Osteoblast (primary cell): ENCODE data around the gene HTRA2. TPM values are rescaled to one million over a fixed set of nuclear protein-coding genes. Genes with fewer than 3 reads are reported as not detected.
A peak's percentile ranks its signal among the peaks of the same experiment; 100 is the strongest.

Source experiments
- DNase-seq: peaks from one replicate; pipeline ENCODE4 v3.0.0; 2011; ENCODE audit warnings: low spot score, mixed read lengths; ENCODE audit not compliant: insufficient read length; ENCODE audit errors: missing footprints
- H2AFZ ChIP-seq: 2 replicates; pipeline ENCODE4 v1.6.0; 2011; ENCODE audit warnings: mild to moderate bottlenecking, low read length
- H3K27ac ChIP-seq: 2 replicates; pipeline ENCODE4 v1.5.1; 2011; ENCODE audit warnings: mild to moderate bottlenecking, low read depth, low read length, moderate library complexity
- H3K27me3 ChIP-seq: 2 replicates; pipeline ENCODE4 v1.6.0; 2012; ENCODE audit warnings: mild to moderate bottlenecking, control low read depth, inconsistent platforms, low read length, moderate library complexity; ENCODE audit not compliant: insufficient read depth
- H3K36me3 ChIP-seq: 2 replicates; pipeline ENCODE4 v1.5.1; 2011; ENCODE audit warnings: mild to moderate bottlenecking, low read length, control low read depth, moderate library complexity; ENCODE audit not compliant: insufficient read depth
- H3K4me1 ChIP-seq: 2 replicates; pipeline ENCODE4 v1.5.1; 2011; ENCODE audit warnings: mild to moderate bottlenecking, low read length, control low read depth, moderate library complexity; ENCODE audit not compliant: insufficient read depth
- H3K4me2 ChIP-seq: 2 replicates; pipeline ENCODE4 v1.6.0; 2011; ENCODE audit warnings: mild to moderate bottlenecking, low read length; ENCODE audit not compliant: insufficient read depth
- H3K4me3 ChIP-seq: fragments of 200-600 bp; sonication (generic); 3 replicates; pipeline ENCODE4 v1.5.1; 2012; ENCODE audit warnings: mild to moderate bottlenecking, low read length, inconsistent platforms; ENCODE audit not compliant: insufficient read depth
- H3K79me2 ChIP-seq: 2 replicates; pipeline ENCODE4 v1.6.0; 2012; ENCODE audit warnings: mild to moderate bottlenecking, low read length, control low read depth, inconsistent platforms; ENCODE audit not compliant: insufficient read depth
- H3K9me3 ChIP-seq: 2 replicates; pipeline ENCODE4 v1.5.1; 2011; ENCODE audit warnings: low read depth, low read length, control low read depth
- H4K20me1 ChIP-seq: 2 replicates; pipeline ENCODE4 v1.6.0; 2012; ENCODE audit warnings: mild to moderate bottlenecking, low read length, control low read depth; ENCODE audit not compliant: insufficient read depth
- total RNA-seq: library from RNA; depleted of rRNA; stranded (reverse); fragments of >200 nt; gene quantifications from 2 replicates; pipeline ENCODE4 v1.2.3, GENCODE V29; 2012
- TF ChIP-seq, protein P1 (sequence below): IDR thresholded peaks from 2 replicates; pipeline ENCODE4 v1.5.1; 2011; ENCODE audit warnings: mild to moderate bottlenecking, low read depth, low read length, moderate library complexity; ENCODE audit errors: extremely low read depth

The HTRA2 gene
- total RNA-seq, 1 donor: 51.8 TPM

DNA sequence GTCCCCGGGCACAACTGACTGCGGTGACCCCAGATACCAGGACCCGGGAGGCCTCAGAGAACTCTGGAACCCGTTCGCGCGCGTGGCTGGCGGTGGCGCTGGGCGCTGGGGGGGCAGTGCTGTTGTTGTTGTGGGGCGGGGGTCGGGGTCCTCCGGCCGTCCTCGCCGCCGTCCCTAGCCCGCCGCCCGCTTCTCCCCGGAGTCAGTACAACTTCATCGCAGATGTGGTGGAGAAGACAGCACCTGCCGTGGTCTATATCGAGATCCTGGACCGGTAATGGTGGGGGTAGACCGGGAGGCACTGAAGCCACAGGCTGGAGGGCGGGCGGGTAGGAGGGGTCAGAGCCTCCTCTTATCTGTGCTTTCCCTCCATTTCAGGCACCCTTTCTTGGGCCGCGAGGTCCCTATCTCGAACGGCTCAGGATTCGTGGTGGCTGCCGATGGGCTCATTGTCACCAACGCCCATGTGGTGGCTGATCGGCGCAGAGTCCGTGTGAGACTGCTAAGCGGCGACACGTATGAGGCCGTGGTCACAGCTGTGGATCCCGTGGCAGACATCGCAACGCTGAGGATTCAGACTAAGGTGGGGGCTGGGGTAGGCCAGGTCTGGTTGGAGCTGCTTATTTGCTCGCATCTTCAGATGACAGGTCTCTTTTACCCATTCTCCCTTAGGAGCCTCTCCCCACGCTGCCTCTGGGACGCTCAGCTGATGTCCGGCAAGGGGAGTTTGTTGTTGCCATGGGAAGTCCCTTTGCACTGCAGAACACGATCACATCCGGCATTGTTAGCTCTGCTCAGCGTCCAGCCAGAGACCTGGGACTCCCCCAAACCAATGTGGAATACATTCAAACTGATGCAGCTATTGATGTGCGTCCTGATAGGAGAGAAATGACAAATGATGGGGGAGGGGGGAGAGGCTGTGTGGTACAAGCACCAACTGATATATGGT, 780 bp downstream of the HTRA2 start:
- peak; percentile 96 for DNase-seq
- Histone ChIP-seq H3K9me3 (no peaks in the 10 kb centered on the region), H2AFZ (peak overlapping the region; percentile 86), H3K27me3 (no peaks in the 10 kb centered on the region), H4K20me1 (peaks cover 16% of the 10 kb centered on the region), H3K79me2 (peaks cover 47% of the 10 kb centered on the region), H3K4me1 (peaks cover 29% of the 10 kb centered on the region), H3K4me2 (peak overlapping the region; percentile 99), H3K27ac (peak overlapping the region; percentile 70), H3K4me3 (peak overlapping the region; percentile 93), H3K36me3 (peaks cover 56% of the 10 kb centered on the region)
- TF ChIP-seq, protein P1, sequence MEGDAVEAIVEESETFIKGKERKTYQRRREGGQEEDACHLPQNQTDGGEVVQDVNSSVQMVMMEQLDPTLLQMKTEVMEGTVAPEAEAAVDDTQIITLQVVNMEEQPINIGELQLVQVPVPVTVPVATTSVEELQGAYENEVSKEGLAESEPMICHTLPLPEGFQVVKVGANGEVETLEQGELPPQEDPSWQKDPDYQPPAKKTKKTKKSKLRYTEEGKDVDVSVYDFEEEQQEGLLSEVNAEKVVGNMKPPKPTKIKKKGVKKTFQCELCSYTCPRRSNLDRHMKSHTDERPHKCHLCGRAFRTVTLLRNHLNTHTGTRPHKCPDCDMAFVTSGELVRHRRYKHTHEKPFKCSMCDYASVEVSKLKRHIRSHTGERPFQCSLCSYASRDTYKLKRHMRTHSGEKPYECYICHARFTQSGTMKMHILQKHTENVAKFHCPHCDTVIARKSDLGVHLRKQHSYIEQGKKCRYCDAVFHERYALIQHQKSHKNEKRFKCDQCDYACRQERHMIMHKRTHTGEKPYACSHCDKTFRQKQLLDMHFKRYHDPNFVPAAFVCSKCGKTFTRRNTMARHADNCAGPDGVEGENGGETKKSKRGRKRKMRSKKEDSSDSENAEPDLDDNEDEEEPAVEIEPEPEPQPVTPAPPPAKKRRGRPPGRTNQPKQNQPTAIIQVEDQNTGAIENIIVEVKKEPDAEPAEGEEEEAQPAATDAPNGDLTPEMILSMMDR: no peak

GRCh38 chr2:74531666-74532065, 1.9 kb downstream of the HTRA2 start:
- Histone ChIP-seq H3K36me3 (peaks cover 53% of the 10 kb centered on the region), H2AFZ (no peak overlapping the region), H3K4me3 (peak overlapping the region; percentile 93)

DNA sequence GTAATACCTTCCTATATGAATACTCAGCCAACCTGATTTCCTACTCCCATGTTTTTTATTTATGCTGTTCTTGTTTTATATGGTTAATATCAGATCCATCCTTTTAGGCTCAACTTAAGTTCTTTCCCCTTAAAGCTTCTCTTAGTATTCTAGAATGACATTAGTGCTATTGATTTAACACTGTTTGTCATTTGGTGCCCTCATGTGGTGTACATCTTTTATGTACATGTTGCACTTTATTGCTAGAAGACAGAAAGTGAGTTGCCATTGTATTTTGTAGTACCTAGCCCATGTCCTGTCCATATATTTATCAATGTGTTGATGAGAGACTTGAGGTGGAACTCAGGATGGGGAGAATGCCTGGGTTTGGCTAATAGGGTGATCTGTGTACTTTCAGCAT, 2.5 kb downstream of the HTRA2 start:
- Histone ChIP-seq H2AFZ (no peak overlapping the region), H3K79me2 (peaks cover 47% of the 10 kb centered on the region), H3K9me3 (no peaks in the 10 kb centered on the region), H3K4me2 (peak overlapping the region; percentile 99), H3K36me3 (peaks cover 53% of the 10 kb centered on the region), H3K4me1 (peaks cover 29% of the 10 kb centered on the region), H3K4me3 (no peak overlapping the region), H4K20me1 (peaks cover 13% of the 10 kb centered on the region), H3K27ac (no peak overlapping the region), H3K27me3 (no peaks in the 10 kb centered on the region)
- DNase-seq: peak; percentile 92
- TF ChIP-seq, protein P1: peak; percentile 38

More at GRCh38 chr2:74531666-74532065, 1.9 kb downstream of the HTRA2 start:
- TF ChIP-seq, protein P1: no peak
- Histone ChIP-seq H3K9me3 (no peaks in the 10 kb centered on the region), H3K79me2 (peaks cover 47% of the 10 kb centered on the region), H4K20me1 (peaks cover 16% of the 10 kb centered on the region), H3K4me2 (peak overlapping the region; percentile 99), H3K4me1 (peaks cover 29% of the 10 kb centered on the region), H3K27me3 (no peaks in the 10 kb centered on the region), H3K27ac (peak overlapping the region; percentile 70)
- DNase-seq: no peak

GRCh38 chr2:74533464-74533863, 3.7 kb downstream of the HTRA2 start:
- no peak overlapping the region for H2AFZ ChIP-seq
- H3K4me2 ChIP-seq: no peak overlapping the region
- H3K27me3 ChIP-seq: no peaks in the 10 kb centered on the region
- peaks cover 54% of the 10 kb centered on the region for H3K36me3 ChIP-seq
- H3K9me3 ChIP-seq: no peaks in the 10 kb centered on the region
- no peak overlapping the region for H3K27ac ChIP-seq
- TF ChIP-seq, protein P1: no peak
- peaks cover 22% of the 10 kb centered on the region for H3K4me1 ChIP-seq
- peaks cover 39% of the 10 kb centered on the region for H3K79me2 ChIP-seq
- no peak for DNase-seq
- peaks cover 7% of the 10 kb centered on the region for H4K20me1 ChIP-seq
- no peak overlapping the region for H3K4me3 ChIP-seq
